NB4 (cell line): ENCODE measurements around the gene SLC6A18.

Experiments
- CTCF ChIP-seq: IDR thresholded peaks from one replicate; pipeline ENCODE4 v1.5.1; 2012; ENCODE audit warnings: low read depth, low read length
- MYC ChIP-seq: IDR thresholded peaks from 2 replicates; pipeline ENCODE4 v1.6.1; 2011; ENCODE audit warnings: low read depth, low read length
- POLR2A ChIP-seq: IDR thresholded peaks from 2 replicates; pipeline ENCODE4 v1.6.1; 2011; ENCODE audit warnings: mild to moderate bottlenecking; ENCODE audit not compliant: insufficient read length; ENCODE audit errors: extremely low read depth

- TF ChIP-seq CTCF (no peak), POLR2A (no peak), MYC (no peak)
Measured at GRCh38 chr5:1244255-1244654, 19.1 kb downstream of the SLC6A18 start.
